Measurements from ENCODE around the gene GPR143.

GPR143 gene

GRCh38 chrX:9739130-9739529 is 26.5 kb downstream of the GPR143 start:
- ATAC-seq = no peak
- TF ChIP-seq ZNF70 (CRISPR knock-in tag; IDR thresholded peaks at IDR 0.05) (no peak), PATZ1 (CRISPR knock-in tag; IDR thresholded peaks at IDR 0.05; ENCODE audit: borderline replicate concordance) (no peak), RARB (CRISPR knock-in tag; IDR thresholded peaks at IDR 0.05) (no peak), BACH2 (CRISPR knock-in tag; IDR thresholded peaks at IDR 0.05; ENCODE audit: borderline replicate concordance) (no peak), SNAI2 (CRISPR knock-in tag; IDR thresholded peaks at IDR 0.05) (no peak), ARNTL (CRISPR knock-in tag; IDR thresholded peaks at IDR 0.05; ENCODE audit: borderline replicate concordance, low read depth) (no peak), ESRRG (CRISPR knock-in tag; IDR thresholded peaks at IDR 0.05) (no peak)

- no peak for ATAC-seq
- TF ChIP-seq GLIS3 (CRISPR knock-in tag; IDR thresholded peaks at IDR 0.05) = no peak
- TF ChIP-seq ZNF565 (CRISPR knock-in tag; conservative IDR thresholded peaks at IDR 0.05; ENCODE audit: low read depth) = no peak
- TF ChIP-seq PATZ1 (CRISPR knock-in tag; IDR thresholded peaks at IDR 0.05; ENCODE audit: borderline replicate concordance) = no peak
Measured at GRCh38 chrX:9738151-9738550, 27.5 kb downstream of the GPR143 start.

- TF ChIP-seq TCF4 (CRISPR knock-in tag; IDR thresholded peaks at IDR 0.05; ENCODE audit: borderline replicate concordance) = no peak
- no peak for TF ChIP-seq CSRNP3 (CRISPR knock-in tag; IDR thresholded peaks at IDR 0.05)
- TF ChIP-seq ZNF8 (CRISPR knock-in tag; IDR thresholded peaks at IDR 0.05) = no peak
- no peak for TF ChIP-seq TSHZ2 (CRISPR knock-in tag; IDR thresholded peaks at IDR 0.05)
- no peak for TF ChIP-seq ZFP3 (CRISPR knock-in tag; IDR thresholded peaks at IDR 0.05)
- TF ChIP-seq PATZ1 (CRISPR knock-in tag; IDR thresholded peaks at IDR 0.05; ENCODE audit: borderline replicate concordance) = no peak
- TF ChIP-seq GLIS3 (CRISPR knock-in tag; IDR thresholded peaks at IDR 0.05) = no peak
- TF ChIP-seq ISL1 (CRISPR knock-in tag; IDR thresholded peaks at IDR 0.05) = no peak
- no peak for TF ChIP-seq ESRRG (CRISPR knock-in tag; IDR thresholded peaks at IDR 0.05)
- TF ChIP-seq CREB5 (CRISPR knock-in tag; IDR thresholded peaks at IDR 0.05; ENCODE audit: low read depth) = no peak
- TF ChIP-seq SNAI2 (CRISPR knock-in tag; IDR thresholded peaks at IDR 0.05) = no peak
- no peak for TF ChIP-seq RARB (CRISPR knock-in tag; IDR thresholded peaks at IDR 0.05)
- no peak for TF ChIP-seq ZFP30 (CRISPR knock-in tag; IDR thresholded peaks at IDR 0.05)
- TF ChIP-seq ZNF565 (CRISPR knock-in tag; conservative IDR thresholded peaks at IDR 0.05; ENCODE audit: low read depth) = no peak
- no peak for ATAC-seq
Measured at GRCh38 chrX:9737363-9737762, 28.3 kb downstream of the GPR143 start.
